ENCODE data around the gene INCA1.
A peak's percentile ranks its signal among the peaks of the same experiment; 100 is the strongest.

INCA1 gene

DNA sequence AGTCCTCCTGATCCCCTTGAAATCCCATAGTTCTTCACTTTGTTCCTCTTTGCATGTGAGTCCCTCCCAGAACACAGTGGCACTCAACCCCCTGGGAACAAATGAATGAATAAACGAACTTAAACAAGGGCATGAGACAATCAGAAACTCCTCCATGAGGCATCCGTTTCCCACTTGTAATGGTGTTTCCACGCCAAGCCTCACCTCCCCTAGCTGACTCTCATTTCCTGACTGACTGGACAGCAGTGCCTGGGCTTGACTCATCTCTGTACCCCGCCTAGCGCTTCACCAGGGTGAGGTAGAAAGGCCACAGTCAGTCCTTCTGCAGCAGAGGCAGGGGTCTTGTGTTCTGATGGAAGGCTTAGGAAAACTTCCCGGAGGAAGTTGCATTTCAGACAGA is 14.6 kb upstream of the INCA1 start:
- DNase-seq (ENCODE audit: low read depth in 2 of 2), result no peak

DNA sequence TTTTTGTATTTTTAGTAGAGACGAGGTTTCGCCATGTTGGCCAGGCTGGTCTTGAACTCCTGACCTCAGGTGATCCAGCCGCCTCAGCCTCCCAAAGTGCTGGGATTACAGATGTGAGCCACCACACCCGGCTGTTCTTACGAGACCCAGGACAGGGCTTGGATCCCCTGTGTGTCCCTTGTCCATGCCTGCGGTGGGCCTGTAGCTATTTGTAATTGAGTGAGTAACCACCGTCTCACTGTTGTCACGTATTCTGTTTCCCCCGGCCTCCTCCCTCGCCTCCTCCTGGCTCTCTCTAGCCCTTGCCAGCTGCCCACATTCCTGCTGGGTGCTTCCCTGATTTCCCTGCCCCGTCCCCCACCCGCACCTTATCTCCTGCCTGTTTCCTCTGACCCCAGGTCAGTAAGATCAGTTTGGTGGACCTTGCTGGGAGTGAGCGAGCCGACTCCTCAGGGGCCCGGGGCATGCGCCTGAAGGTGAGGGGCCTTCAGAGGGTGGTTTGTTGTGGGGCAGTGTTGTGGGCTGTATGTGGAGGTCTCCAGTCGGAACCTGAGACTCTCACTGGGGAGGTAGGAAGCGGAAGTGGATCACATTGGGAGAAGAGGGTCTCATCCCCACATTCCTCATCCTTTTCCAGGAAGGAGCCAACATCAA is 6.0 kb upstream of the INCA1 start:
- DNase-seq (ENCODE audit: low read depth in 2 of 2), result no peak

DNA sequence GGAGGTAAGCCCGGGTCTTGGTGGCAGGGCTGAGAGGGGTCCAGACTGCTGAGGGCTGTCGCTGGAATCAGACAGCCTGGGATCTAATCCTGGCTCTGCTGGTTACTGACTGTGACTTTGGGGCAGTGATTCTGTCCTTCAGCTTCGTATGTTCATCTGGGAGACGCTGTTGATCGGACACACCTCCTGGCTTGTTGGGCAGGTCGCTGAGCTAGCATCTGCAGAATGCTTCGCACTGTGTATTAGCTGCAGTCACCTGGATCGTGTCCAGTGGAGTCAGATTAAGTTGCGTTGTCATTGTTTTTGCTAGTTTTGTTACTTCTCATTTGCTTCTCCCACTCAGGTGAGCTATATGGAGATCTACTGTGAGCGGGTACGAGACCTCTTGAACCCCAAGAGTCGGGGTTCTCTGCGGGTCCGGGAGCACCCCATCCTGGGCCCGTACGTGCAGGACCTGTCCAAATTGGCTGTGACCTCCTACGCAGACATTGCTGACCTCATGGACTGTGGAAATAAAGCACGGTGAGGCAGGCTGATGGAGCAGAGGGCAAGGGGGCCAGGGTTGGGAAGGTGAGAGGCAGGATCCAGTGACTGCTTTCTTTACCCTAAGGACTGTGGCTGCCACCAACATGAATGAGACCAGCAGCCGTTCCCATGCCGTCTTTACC is 4.9 kb upstream of the INCA1 start:
- DNase-seq (ENCODE audit: low read depth in 2 of 2), result no peak

DNA sequence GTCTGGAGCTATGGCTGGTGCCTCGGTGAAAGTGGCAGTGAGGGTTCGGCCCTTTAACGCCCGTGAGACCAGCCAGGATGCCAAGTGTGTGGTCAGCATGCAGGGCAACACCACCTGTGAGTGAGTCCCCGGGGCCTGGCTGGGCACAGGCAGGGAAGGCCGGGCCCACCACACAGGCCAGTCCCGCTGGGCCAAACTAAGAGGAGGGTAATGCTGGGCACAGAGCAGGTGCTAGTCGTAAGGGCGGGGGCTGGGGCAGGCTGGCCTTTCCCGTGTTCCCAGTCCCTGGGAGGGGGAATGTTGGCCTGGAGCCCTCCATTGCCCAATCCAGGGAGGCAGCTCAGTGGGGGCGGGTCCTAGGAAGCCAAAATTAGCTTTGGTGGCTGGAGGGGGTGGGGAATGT is 2.9 kb upstream of the INCA1 start:
- DNase-seq (ENCODE audit: low read depth in 2 of 2), result no peak

DNA sequence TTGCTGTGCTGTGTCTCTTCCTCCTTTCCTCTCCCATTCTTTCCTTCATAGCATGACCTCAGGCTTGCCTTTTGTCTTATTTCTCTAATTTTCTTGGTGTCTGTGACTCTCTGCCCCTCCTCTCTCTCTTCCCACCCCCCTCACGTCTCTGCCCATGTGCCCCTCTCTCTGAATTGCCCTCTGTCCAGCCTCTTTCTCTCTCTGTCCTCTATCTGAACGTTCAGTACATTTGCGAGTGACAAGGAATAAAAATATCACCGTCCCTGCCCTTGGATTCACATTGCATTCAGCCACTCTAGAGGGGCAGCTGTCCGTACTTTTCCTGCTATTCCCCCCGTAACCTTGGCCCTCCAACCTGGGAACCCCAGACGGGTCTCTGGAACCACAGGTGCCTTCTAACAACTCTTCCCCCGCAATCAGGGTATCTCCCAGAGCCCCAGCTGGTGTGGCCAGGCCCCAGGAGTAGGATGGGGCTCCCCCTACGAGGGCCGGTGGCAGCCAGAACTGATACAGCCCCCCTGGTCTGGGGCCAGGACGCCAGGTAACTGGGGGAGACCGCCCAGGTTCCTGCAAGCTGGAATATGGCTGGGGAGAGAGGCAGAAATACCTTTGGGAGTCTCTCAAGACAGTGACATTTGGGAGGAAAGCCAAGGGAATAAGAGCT is 2.2 kb upstream of the INCA1 start:
- no peak for DNase-seq (ENCODE audit: low read depth in 2 of 2)

DNA sequence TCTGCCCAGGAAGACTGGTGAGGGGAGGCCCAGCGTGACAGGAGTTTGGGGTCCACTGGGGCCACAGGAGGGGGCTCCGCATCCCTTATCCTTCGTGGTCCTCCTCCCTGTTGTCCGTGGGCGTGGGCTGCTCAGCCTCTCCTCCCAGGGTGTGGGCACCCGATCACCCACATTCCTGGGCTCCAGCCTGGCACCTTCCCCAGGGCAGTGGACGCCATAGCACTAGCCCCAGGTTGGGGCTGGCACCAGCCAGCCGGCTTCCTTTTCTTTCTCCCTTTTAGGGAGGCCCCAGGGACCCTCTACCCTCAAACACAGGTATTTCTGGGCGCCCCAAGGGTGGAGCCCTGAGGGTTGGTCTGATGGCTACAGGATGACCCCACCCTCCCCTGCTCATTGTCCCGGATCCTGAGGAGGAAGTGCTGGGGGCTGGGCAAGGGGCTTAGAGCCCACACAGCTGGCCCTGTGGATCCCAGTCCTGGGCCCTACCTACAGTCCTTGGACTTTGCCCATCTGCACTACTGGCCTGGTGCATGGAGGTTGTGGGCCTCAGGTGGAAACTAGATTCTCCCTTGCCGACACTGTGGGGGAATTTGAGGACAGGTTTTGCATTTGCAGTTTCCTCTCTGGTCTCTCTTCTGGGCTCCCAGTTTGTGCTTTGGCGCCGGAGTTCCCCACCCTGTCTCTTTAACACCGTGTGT is 1.6 kb upstream of the INCA1 start:
- no peak for DNase-seq (ENCODE audit: low read depth in 2 of 2)

DNA sequence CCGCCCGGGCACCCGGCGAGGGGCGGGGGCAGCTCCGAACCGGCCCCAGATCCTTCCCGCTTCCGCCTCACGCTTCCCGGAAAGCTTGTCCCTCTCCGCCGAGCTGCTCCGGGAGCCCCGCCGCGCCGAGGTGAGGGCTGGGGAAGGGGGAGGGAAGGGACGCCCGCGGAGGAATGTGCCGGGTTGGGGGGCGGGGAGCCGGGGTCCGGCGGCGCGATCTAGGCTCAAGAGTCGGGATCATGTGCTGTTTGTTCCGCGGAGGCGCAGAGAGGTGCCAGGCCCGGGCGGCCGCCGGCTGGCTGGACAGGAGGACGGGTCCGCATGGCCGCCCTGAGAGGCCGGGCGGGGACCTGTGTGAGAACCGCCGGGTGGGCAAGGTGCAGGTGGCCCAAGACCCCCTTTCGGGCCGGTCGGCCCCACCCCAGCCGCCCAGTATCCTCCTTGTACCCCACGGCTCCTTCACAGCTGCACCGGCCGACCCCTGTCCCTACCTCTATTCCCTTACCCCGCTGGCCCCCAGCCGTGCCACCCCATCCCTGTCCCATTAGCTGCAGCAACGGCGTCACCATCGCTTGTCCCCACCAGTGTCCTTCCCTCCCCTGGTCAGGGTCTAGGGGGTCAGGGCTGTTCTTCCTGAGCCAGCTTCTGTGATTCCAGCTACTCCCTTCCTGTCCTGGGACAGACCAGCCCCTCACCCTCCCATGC is 857 bp upstream of the INCA1 start:
- DNase-seq (ENCODE audit: low read depth in 2 of 2), result peak in 1 of 2 donors; percentile 19

DNA sequence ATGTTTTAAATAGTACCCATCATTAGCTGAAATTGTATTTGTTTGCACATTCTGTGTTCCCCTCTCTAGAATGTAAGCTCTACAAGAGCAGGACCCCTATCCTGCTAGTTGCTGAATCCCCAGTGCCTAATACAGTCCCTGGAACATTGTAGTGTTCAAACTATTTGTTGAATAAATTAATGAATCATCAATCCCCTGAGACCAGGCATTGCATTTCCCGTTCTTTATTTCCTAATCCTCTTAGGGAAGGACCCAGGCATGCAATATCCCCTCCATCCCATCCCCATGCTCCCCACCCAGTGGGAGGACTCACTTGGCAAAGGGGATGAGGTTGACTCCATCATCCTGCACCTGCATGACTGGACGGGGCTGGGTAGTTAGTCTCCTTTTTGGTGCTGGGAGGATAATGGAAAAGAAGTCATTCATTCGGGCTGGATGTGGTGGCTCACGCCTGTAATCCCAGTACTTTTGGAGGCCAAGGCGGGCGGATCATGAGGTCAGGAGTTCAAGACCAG is 3.2 kb downstream of the INCA1 start:
- no peak for DNase-seq (ENCODE audit: low read depth in 2 of 2)

DNA sequence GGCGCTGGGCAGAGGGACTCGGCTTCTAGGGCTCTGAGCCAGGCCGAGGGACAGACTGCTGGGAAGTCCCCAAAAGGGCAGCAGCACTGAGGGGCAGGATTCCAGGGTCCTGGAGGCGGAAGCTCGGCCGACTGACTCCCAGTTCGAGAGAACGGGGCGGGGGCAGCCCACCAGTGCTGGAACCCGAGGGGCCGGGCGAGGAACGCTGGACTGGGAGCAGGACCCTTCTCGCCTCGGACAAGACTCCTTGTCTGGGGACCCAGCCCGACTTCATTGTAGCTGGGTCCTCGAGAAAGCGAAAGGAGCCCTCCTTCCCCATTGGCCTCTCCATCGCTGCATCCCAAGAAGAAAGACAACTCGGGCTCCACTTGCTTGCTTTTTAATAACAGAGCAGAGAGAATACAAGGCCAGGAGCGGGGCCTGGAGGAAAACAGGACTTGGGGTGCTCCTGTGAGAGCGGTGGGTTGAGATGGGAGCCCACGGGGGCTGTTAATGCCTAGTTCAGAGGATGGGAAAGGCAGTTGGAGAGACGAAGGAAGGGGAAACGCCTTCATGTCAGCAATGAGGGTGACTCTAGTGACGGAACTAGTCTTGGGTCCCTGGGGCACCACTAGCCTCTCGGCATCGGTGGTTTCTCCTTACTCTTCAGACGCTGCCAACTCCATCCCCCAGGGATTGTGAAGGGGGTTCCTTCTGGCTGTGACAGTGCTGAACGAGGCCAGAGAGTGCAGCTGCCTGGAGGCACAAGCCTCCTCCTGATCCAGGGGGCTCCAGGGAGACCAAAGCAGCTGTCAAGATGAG is 9.4 kb downstream of the INCA1 start:
- DNase-seq (ENCODE audit: low read depth in 2 of 2), result no peak

DNA sequence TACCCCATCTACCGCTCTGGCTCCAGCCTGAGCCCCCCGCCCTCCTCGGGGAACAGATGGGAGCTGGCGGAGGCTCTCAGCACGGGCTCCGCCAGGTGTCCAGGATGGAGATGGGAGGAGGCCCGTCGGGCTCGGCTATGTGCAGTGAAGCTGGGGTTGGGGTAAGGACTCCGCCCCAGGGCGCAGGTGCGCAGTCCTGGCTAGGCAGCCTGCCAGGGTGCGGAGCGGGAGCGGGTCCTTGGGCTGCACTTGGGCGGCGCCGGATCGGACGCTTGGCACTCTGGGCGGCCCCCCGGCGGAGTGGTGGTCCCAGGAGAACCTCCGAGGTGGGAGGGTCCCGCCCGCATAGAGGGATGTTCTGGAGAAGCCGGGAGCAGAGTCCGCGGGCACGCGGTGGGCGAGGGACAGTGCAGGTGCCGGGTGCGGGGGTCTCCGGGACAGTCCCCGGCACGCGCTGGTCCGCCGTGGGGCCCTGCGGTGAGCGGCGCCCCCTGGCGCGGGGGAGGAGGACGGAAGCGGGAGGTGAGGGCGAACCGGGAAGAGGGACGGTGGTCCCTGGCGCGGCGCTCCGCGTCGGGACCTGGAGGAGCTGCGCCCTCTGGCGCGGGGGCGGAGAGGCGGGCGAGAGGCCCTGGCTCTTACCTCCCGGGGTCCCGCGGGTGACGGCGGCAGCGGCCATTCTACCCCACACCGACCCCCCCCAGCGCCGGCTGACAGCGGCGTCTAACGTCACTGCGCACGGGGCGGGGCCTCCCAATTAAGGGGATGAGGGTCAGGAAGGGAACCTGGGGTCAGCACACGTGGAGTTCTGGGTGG is 10.2 kb downstream of the INCA1 start, which contains the start of gene CAMTA2:
Gene CAMTA2, minus strand, starts transcription at position 725 of the 816 bp plus-strand sequence. CDS start 1,453 bp downstream, outside the sequence.
- peak; percentile 88 to 89 for DNase-seq (ENCODE audit: low read depth in 2 of 2)

DNA sequence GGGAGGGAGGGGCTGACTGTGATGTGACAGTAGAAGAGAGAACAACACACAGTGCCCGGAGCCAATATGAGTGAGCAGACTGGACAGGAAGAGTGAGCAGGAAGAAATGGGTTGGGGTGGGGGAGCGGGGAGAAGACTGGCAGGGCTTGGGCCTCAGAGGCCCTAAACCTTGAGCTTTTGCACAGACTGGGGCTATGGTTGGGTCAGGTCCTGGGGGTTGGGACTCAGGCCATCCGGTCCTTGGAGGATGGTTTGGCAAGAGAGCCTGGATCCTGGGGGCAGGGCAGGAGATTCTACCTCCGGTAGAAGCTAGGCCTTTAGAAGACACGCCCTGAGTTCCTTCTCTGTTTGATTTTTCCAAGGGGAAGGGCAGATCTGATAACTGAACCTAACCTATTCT is 10.9 kb downstream of the INCA1 start:
- DNase-seq (ENCODE audit: low read depth in 2 of 2), result no peak

DNA sequence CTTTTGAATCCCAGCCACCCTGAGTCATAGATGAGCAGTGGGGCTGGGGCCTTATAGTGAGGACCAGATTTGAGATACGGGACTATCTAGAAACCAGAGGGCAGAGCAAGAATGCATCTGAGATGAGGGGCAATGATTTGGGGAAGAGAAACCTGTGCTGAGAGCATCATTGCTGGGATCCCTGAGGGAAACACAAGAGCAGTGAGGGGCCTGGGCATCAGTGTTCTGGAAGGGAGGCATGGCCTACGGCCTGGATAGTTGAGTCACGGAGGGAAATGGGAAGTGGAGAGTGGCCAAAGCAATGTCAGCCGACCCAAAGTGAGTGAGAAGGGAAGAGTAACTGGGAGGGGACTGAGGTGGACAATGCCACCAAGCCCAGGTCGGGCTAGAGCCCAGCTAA is 15.0 kb downstream of the INCA1 start:
- no peak for DNase-seq (ENCODE audit: low read depth in 2 of 2)

DNA sequence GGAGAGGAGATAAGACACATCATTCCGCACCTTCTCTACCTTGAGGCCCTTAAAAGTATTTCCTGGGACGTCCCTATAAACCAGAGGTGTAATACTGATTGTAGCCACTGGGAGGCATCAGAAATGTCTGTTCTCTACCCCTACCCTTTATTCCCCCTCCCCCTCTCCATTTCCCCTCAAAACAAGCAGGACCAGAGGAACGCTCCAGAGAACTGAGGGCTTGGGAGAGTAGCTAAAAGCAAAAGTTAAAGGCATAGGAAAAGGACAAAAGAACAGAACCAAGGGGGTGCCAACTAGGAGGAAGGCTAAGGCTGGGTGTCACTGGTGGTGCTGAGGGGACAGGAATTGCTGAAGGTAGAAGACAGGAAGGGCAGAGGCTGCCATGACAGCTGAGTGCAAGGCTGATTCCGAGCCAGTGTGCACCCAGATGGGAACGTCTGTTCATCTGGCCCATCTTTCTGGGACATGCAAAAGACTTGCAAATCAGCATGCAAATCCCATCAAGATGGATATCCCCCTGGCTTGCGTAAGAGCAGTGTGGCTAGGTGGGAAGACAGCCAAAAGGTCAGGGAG is 16.6 kb downstream of the INCA1 start:
- no peak for DNase-seq (ENCODE audit: low read depth in 2 of 2)

DNA sequence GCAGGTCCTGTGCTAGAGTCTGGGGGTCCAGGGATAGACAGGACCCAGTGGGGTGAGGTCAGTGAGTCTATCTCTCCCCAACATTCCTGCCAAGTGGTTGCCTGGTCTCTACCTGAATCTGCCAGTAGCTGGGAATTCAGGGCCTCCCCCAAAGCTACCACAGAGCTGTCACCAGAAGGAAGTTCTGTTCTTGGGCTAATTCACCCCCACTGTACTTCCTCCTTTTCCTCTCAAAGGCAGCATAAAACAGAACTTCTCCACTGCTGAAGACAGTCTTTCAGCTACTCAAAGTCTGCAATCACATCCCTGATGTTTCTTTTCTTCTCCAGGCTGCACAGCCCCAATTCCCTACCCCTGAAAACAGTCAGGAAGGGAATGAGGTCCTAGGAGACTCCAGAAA is 18.6 kb downstream of the INCA1 start:
- DNase-seq (ENCODE audit: low read depth in 2 of 2), result no peak

DNA sequence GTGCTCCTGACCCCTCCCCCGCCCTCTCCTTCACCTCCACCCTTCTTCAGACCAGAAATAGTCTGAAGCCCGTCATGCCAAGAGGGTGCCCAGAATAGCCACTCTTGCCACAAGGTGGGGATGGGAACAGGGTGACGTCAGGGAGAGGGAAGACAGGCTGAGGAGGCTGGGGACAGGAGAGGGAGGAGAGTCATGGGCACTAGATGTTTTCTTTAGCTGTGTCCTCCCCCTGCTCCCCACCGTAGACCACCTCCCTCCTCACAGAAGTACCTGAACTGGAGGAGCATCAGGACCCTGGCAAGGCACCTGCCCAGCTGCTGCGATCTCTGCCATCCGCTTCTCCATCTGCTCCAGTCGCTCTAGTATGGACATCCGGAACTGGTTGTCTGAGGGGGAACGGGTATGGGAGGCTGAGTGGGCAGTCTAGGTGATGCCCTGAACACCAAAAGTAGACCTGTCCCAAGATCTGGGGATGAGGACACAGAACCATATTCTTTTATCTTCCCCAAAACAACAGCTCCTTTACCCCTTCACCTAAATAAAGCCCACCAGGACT is 23.1 kb downstream of the INCA1 start:
- no peak for DNase-seq (ENCODE audit: low read depth in 2 of 2)

DNA sequence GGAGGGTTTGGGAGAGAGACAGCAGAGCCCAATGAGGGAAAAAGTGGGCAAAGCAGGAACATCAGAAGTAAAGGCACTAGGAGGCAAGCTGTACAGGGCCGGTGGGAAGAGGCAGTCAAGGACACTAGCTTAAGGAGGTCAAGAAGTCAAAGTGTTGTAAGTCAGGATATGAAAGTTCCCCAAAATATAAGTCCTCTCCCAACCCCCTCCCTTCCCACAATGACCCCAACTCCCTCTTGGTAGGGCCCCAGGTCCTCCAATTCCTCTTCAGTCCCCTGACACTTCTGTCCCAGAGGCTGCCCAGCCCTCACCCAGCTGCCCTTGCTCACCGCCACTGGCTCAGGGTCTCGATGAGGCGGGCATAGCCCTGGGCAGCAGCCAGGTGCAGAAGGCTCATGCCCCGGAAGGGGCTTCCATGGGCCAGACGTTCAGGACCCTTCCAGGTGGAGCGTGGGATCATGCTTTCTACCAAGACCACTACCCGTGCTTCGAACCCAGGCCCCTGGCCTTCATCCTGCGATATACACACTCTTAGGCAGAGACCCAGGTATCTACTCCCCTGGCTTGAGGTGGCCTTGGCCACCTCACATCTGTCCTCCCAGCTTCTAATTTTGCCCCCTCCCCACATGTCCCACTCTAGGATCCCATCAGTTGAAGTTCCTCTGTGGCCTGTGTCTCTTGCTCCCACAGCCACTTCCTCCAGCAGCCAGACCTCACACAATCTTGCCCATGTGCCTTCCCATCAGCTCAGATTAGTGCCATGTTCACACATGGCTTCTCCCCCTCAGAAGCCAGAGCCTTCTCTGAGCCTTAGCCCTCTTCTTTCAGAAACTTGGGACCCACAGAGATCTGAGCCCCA is 23.8 kb downstream of the INCA1 start:
- no peak for DNase-seq (ENCODE audit: low read depth in 2 of 2)

DNA sequence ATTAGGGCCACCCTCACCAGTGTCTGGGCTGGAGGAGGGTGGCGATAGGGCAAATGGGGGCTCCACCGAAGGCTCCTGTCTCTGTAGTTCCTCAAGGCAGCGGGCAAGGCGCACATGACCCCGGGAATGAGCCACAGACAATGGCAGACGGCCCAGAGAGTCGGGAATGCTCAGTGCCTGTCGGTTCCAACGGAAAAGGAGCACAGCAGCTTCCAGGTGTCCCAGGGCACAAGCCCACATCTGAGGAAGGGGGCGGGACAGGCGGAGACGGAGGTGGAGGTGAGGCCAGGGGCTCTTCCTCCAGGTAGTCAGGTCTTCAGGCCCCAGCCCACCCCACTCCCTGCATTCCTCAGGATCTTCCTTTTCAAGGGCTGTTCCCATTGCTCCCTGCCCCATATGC is 24.6 kb downstream of the INCA1 start:
- no peak for DNase-seq (ENCODE audit: low read depth in 2 of 2)

DNA sequence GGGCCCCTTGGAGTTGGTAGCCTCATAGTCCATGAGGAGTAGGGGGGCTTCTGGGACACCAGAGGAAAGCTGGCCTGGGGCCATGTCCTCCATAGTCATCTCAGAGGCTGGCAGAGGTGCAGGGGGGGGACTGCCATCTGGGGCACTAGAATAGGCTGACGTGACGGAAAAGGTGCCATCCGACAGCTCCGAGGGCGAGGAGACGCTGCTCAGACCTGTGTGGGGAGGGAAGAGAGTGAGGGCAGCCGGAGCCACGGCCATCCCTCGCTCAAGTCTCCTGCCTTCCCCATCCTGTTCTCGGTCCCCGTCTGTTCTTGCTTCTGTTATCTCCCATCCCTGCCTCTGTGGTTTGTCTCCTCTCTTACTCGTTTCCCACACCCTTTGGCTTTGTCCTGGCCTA is 25.0 kb downstream of the INCA1 start:
- no peak for DNase-seq (ENCODE audit: low read depth in 2 of 2)
